ENCODE measurements around the gene TMEM151B.
A peak's percentile ranks its signal among the peaks of the same experiment; 100 is the strongest.
"Not testable (repeated sequence)": the region's sequence is repeated elsewhere in the genome, so short reads cannot be mapped to it uniquely, and the experiment has no call there.

The TMEM151B gene

DNA sequence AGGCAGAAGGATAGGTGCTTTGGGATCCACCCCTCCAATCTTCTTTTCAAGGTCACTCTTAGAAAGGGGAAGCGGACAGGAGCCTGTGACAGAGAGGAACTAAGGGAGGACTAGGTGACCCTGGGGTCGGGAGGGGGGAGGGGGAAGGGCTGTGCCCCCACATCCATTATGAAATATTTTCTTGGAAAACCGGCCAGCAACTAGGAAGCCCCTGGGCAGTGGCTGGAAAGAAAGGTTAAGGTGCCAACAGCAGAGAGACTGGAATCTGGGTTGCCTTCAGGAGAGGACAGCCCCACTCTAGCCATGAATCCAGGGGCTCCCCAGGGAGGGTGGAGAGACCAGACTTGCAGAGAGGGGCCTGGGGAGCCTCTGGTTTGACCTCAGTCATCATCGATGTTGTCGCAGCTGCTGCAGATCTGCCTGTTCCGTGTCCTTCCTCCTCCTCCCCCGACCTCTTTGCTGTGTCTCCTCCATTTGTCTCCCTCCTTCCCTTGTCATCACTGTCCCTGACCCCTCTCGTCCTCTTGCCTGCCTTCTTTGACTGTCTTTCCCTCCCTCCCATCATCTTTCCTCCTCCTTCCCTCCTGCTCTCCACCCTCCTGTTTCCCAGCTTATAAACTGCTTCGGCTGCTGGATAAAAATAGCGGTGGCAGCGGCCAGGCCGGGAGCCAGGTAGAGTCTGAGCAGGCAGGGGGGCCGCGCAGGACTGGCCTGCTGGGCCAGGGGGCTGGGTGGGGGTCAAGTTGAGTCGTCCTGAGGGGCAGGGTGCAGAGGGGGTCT is 43.7 kb upstream of the TMEM151B start:
- no peaks in the 10 kb centered on the region for H3K27me3 ChIP-seq (ENCODE audit: low read depth, low read length)
- H3K4me3 ChIP-seq (ENCODE audit: low read depth in 1 of 2, low read length in 2 of 2): peak overlapping the region in 1 of 2 donors; percentile 32
- peak overlapping the region; percentile 40 for H3K27ac ChIP-seq (ENCODE audit: low read length)
- H3K9me3 ChIP-seq (ENCODE audit: control insufficient read depth in 1 of 2, low read length in 2 of 2): no peaks in the 10 kb centered on the region
- peaks cover 3 to 16% of the 10 kb centered on the region in 2 donors for H3K36me3 ChIP-seq (ENCODE audit: control insufficient read depth in 1 of 2, insufficient read depth in 2 of 2, low read length in 2 of 2)
- peaks cover 23 to 91% of the 10 kb centered on the region in 2 donors for H3K4me1 ChIP-seq (ENCODE audit: control insufficient read depth in 1 of 2, insufficient read depth in 2 of 2, low read length in 2 of 2)

DNA sequence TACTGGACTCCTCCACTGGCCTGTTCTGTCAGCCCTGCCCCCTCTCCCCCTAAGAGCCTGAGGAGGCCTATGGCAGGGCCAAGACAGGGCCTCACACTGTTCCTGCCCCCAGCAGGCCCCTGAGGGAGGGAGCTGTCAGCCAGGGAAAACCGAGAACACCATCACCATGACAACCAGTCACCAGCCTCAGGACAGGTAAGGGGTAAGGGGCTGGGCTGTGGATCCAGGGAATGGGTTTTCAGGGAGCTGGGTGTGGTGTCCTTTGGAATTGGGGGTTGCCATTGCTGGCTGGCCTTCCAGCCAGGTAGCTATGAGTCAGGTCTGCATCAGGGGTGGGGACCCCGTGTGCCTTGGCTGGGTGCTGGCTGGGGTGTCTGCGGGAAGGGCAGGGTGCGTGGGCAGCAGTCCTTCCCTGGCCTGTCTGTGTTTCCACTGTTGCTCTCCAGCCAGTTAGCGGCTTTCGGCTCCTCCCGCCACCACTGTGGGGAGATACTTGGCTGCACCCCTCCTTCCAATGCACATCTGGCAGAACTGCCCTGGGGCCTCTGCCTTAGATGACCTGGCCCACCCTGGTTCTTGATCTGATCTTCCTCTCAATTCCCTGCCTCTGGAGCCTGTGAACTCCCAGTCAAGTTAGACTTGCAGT is 43.0 kb upstream of the TMEM151B start:
- peaks cover 19 to 91% of the 10 kb centered on the region in 2 donors for H3K4me1 ChIP-seq (ENCODE audit: control insufficient read depth in 1 of 2, insufficient read depth in 2 of 2, low read length in 2 of 2)
- peak overlapping the region in 1 of 2 donors; percentile 32 for H3K4me3 ChIP-seq (ENCODE audit: low read depth in 1 of 2, low read length in 2 of 2)
- H3K27ac ChIP-seq (ENCODE audit: low read length): peak overlapping the region; percentile 4
- H3K36me3 ChIP-seq (ENCODE audit: control insufficient read depth in 1 of 2, insufficient read depth in 2 of 2, low read length in 2 of 2): peaks cover 6 to 16% of the 10 kb centered on the region in 2 donors
- H3K9me3 ChIP-seq (ENCODE audit: control insufficient read depth in 1 of 2, low read length in 2 of 2): no peaks in the 10 kb centered on the region
- H3K27me3 ChIP-seq (ENCODE audit: low read depth, low read length): no peaks in the 10 kb centered on the region

DNA sequence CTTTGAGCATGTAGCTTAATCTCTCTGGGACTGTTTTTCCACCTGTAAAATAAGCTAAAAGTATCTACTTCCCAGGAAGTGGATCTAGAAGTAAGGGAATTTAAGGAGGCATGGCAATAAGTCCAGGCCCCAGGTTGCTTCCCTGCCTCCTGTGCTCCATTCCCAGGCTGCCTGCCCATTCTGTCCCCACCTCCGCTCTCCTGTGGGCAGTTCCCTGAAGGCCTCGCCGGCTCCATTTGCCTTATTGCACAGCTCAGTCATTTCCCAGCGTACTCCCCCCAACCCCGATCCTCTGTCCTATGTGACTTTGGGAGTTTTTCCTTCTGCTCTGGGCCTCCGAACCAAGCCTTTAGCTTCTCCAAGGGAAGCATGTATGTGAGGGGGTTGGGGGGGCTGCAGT is 42.2 kb upstream of the TMEM151B start:
- Histone ChIP-seq H3K9me3 (ENCODE audit: control insufficient read depth in 1 of 2, low read length in 2 of 2) (no peaks in the 10 kb centered on the region), H3K27ac (ENCODE audit: low read length) (peak overlapping the region; percentile 4), H3K36me3 (ENCODE audit: control insufficient read depth in 1 of 2, insufficient read depth in 2 of 2, low read length in 2 of 2) (peaks cover 7 to 21% of the 10 kb centered on the region in 2 donors), H3K4me1 (ENCODE audit: control insufficient read depth in 1 of 2, insufficient read depth in 2 of 2, low read length in 2 of 2) (peaks cover 12 to 90% of the 10 kb centered on the region in 2 donors), H3K27me3 (ENCODE audit: low read depth, low read length) (no peaks in the 10 kb centered on the region), H3K4me3 (ENCODE audit: low read depth in 1 of 2, low read length in 2 of 2) (peak overlapping the region in 1 of 2 donors; percentile 32)

DNA sequence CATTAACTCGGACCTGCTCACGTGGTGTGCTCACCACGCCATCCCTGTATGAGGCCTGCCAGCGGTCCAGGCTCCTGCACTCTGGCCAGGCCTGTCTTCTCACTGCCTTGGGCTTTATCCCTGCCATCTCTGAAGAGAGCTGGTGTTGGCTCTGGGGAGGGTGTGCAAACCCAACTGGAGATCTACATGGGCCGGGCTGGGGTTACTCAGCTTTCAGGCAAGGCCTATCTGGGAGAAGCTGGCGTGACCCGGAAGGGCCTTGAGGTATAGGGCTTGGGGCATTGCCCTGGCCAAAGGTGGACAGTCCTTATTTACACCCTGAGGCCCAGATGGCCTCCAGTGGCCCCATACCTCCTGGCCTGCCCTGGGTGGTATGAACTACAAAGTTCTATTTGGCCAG is 41.8 kb upstream of the TMEM151B start:
- no peaks in the 10 kb centered on the region for H3K27me3 ChIP-seq (ENCODE audit: low read depth, low read length)
- peaks cover 14 to 94% of the 10 kb centered on the region in 2 donors for H3K4me1 ChIP-seq (ENCODE audit: control insufficient read depth in 1 of 2, insufficient read depth in 2 of 2, low read length in 2 of 2)
- peaks cover 7 to 21% of the 10 kb centered on the region in 2 donors for H3K36me3 ChIP-seq (ENCODE audit: control insufficient read depth in 1 of 2, insufficient read depth in 2 of 2, low read length in 2 of 2)
- H3K27ac ChIP-seq (ENCODE audit: low read length): peak overlapping the region; percentile 31
- peak overlapping the region in 1 of 2 donors; percentile 32 for H3K4me3 ChIP-seq (ENCODE audit: low read depth in 1 of 2, low read length in 2 of 2)
- H3K9me3 ChIP-seq (ENCODE audit: control insufficient read depth in 1 of 2, low read length in 2 of 2): no peaks in the 10 kb centered on the region

DNA sequence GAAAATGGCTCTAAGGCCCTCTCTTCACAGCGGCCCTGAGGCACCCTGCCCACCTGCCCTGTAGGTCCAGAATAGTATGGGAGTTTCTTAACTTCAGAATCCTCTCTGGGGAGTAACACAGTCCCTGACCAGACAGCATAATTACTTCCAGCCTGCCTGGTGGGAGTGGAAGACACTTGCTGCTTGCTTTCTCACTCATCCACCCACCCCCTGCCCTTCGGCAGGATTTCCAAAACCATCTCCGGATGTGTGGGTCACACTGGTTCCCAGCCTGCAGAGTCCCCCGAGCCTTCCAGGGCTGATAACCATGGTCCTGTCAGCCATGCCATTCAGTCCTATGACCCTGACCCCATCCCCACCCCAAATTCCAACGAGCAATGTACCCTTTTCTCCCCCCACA is 41.4 kb upstream of the TMEM151B start:
- H3K36me3 ChIP-seq (ENCODE audit: control insufficient read depth in 1 of 2, insufficient read depth in 2 of 2, low read length in 2 of 2): peaks cover 7 to 21% of the 10 kb centered on the region in 2 donors
- peak overlapping the region; percentile 31 for H3K27ac ChIP-seq (ENCODE audit: low read length)
- no peaks in the 10 kb centered on the region for H3K27me3 ChIP-seq (ENCODE audit: low read depth, low read length)
- H3K4me3 ChIP-seq (ENCODE audit: low read depth in 1 of 2, low read length in 2 of 2): peak overlapping the region in 1 of 2 donors; percentile 32
- peaks cover 18 to 97% of the 10 kb centered on the region in 2 donors for H3K4me1 ChIP-seq (ENCODE audit: control insufficient read depth in 1 of 2, insufficient read depth in 2 of 2, low read length in 2 of 2)
- no peaks in the 10 kb centered on the region for H3K9me3 ChIP-seq (ENCODE audit: control insufficient read depth in 1 of 2, low read length in 2 of 2)

DNA sequence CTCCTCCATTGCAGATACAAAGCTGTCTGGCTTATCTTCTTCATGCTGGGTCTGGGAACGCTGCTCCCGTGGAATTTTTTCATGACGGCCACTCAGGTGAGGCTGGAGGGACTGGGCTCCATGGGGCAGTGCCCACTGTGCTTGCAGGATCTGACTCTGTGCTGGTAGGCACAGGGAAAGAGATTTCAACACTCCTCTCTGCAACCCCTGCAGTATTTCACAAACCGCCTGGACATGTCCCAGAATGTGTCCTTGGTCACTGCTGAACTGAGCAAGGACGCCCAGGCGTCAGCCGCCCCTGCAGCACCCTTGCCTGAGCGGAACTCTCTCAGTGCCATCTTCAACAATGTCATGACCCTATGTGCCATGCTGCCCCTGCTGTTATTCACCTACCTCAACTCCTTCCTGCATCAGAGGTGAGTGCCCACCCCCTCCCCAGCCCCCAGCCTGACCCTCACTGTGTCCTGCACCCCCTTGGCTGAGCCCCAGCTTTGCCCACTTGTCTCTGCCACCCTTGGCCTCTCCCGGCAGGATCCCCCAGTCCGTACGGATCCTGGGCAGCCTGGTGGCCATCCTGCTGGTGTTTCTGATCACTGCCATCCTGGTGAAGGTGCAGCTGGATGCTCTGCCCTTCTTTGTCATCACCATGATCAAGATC is 40.7 kb upstream of the TMEM151B start:
- no peak overlapping the region for H3K4me3 ChIP-seq (ENCODE audit: low read depth in 1 of 2, low read length in 2 of 2)
- H3K9me3 ChIP-seq (ENCODE audit: control insufficient read depth in 1 of 2, low read length in 2 of 2): no peaks in the 10 kb centered on the region
- H3K4me1 ChIP-seq (ENCODE audit: control insufficient read depth in 1 of 2, insufficient read depth in 2 of 2, low read length in 2 of 2): peaks cover 18 to 97% of the 10 kb centered on the region in 2 donors
- H3K27me3 ChIP-seq (ENCODE audit: low read depth, low read length): no peaks in the 10 kb centered on the region
- H3K27ac ChIP-seq (ENCODE audit: low read length): no peak overlapping the region
- H3K36me3 ChIP-seq (ENCODE audit: control insufficient read depth in 1 of 2, insufficient read depth in 2 of 2, low read length in 2 of 2): peaks cover 7 to 21% of the 10 kb centered on the region in 2 donors

DNA sequence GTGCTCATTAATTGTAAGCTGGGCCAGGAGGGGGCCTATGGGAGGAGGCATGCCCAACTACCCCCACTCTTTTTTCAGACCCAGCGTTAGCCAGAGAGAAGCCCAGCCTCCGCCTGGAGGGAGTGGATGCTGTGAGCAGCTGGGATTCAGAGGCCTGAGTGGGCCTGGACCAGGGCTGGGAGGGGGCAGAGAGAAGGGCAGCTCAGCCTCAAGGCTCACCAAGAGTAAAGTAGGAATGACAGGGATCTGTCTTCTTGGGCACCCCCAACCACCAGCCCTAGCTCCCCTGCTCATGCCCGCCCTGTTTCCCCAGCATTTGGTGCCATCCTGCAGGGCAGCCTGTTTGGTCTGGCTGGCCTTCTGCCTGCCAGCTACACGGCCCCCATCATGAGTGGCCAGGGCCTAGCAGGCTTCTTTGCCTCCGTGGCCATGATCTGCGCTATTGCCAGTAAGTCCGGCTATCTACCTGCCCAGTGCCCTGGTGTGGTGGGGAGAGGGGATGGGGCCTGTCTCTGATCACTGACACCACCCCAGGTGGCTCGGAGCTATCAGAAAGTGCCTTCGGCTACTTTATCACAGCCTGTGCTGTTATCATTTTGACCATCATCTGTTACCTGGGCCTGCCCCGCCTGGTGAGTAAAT is 40.1 kb upstream of the TMEM151B start:
- peaks cover 7 to 21% of the 10 kb centered on the region in 2 donors for H3K36me3 ChIP-seq (ENCODE audit: control insufficient read depth in 1 of 2, insufficient read depth in 2 of 2, low read length in 2 of 2)

DNA sequence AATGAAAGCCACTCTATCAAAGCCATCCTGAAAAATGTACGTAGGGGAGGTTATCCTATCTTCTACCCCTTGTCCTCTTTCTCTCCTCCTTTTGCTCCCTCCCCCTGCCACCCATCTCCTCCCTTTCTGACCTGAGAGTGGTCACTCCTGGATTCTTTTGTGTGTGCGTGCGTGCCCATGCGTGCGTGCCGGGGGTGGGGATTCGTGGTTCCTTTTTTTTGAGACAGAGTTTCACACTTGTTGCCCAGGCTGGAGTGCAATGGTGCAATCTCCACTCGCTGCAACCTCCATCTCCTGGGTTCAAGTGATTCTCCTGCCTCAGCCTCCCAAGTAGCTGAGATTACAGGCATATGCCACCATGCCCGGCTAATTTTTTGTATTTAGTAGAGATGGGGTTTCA is 38.8 kb upstream of the TMEM151B start:
- Histone ChIP-seq H3K27ac (ENCODE audit: low read length) (peak overlapping the region; percentile 49), H3K36me3 (ENCODE audit: control insufficient read depth in 1 of 2, insufficient read depth in 2 of 2, low read length in 2 of 2) (peaks cover 7 to 21% of the 10 kb centered on the region in 2 donors), H3K4me1 (ENCODE audit: control insufficient read depth in 1 of 2, insufficient read depth in 2 of 2, low read length in 2 of 2) (peaks cover 21 to 97% of the 10 kb centered on the region in 2 donors)

More for the DNA sequence above, 40.1 kb upstream of the TMEM151B start:
- Histone ChIP-seq H3K27me3 (ENCODE audit: low read depth, low read length) (no peaks in the 10 kb centered on the region), H3K4me1 (ENCODE audit: control insufficient read depth in 1 of 2, insufficient read depth in 2 of 2, low read length in 2 of 2) (peaks cover 21 to 97% of the 10 kb centered on the region in 2 donors), H3K9me3 (ENCODE audit: control insufficient read depth in 1 of 2, low read length in 2 of 2) (no peaks in the 10 kb centered on the region), H3K4me3 (ENCODE audit: low read depth in 1 of 2, low read length in 2 of 2) (no peak overlapping the region), H3K27ac (ENCODE audit: low read length) (peak overlapping the region; percentile 49)

DNA sequence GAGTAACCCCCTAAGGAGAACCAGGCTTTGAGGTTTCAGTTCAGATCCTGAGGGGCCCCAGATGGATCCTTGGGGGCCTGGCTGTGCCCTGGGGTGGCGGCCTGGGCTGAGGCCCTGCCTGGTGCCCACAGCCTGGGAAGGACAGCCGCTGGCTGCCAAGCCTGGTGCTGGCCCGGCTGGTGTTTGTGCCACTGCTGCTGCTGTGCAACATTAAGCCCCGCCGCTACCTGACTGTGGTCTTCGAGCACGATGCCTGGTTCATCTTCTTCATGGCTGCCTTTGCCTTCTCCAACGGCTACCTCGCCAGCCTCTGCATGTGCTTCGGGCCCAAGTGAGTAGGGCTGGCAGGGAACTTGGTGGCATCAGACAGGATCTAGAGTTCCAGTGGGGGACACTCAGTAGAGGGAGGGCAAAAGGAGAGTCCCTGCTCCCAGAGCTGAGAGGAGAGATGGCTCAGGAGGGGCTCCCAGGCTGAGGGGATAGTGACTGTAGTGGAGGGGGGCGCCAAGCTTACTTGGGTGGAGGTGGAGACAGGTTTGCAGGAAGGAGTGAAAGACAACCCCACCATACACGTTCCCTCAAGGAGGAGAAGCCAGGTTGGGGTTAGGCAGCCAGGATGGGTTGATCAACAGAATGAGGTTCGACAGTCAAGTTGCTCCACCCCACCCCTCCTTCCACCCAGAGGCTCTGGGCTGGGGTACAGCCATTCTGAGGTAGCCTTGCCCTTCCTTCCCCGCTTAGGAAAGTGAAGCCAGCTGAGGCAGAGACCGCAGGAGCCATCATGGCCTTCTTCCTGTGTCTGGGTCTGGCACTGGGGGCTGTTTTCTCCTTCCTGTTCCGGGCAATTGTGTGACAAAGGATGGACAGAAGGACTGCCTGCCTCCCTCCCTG is 37.3 kb upstream of the TMEM151B start:
- Histone ChIP-seq H3K4me1 (ENCODE audit: control insufficient read depth in 1 of 2, insufficient read depth in 2 of 2, low read length in 2 of 2) (peaks cover 21 to 89% of the 10 kb centered on the region in 2 donors), H3K27me3 (ENCODE audit: low read depth, low read length) (no peaks in the 10 kb centered on the region), H3K4me3 (ENCODE audit: low read depth in 1 of 2, low read length in 2 of 2) (no peak overlapping the region), H3K36me3 (ENCODE audit: control insufficient read depth in 1 of 2, insufficient read depth in 2 of 2, low read length in 2 of 2) (peaks cover 7 to 21% of the 10 kb centered on the region in 2 donors), H3K27ac (ENCODE audit: low read length) (peak overlapping the region; percentile 75), H3K9me3 (ENCODE audit: control insufficient read depth in 1 of 2, low read length in 2 of 2) (no peaks in the 10 kb centered on the region)

More for the DNA sequence above, 38.8 kb upstream of the TMEM151B start:
- H3K9me3 ChIP-seq (ENCODE audit: control insufficient read depth in 1 of 2, low read length in 2 of 2); H3K4me3 ChIP-seq (ENCODE audit: low read depth in 1 of 2, low read length in 2 of 2); H3K27me3 ChIP-seq (ENCODE audit: low read depth, low read length): not testable (repeated sequence)

DNA sequence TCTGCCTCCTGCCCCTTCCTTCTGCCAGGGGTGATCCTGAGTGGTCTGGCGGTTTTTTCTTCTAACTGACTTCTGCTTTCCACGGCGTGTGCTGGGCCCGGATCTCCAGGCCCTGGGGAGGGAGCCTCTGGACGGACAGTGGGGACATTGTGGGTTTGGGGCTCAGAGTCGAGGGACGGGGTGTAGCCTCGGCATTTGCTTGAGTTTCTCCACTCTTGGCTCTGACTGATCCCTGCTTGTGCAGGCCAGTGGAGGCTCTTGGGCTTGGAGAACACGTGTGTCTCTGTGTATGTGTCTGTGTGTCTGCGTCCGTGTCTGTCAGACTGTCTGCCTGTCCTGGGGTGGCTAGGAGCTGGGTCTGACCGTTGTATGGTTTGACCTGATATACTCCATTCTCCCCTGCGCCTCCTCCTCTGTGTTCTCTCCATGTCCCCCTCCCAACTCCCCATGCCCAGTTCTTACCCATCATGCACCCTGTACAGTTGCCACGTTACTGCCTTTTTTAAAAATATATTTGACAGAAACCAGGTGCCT is 36.6 kb upstream of the TMEM151B start:
- Histone ChIP-seq H3K36me3 (ENCODE audit: control insufficient read depth in 1 of 2, insufficient read depth in 2 of 2, low read length in 2 of 2) (peaks cover 7 to 21% of the 10 kb centered on the region in 2 donors), H3K27me3 (ENCODE audit: low read depth, low read length) (no peaks in the 10 kb centered on the region), H3K4me1 (ENCODE audit: control insufficient read depth in 1 of 2, insufficient read depth in 2 of 2, low read length in 2 of 2) (peaks cover 21 to 82% of the 10 kb centered on the region in 2 donors), H3K9me3 (ENCODE audit: control insufficient read depth in 1 of 2, low read length in 2 of 2) (no peaks in the 10 kb centered on the region), H3K27ac (ENCODE audit: low read length) (peak overlapping the region; percentile 75), H3K4me3 (ENCODE audit: low read depth in 1 of 2, low read length in 2 of 2) (no peak overlapping the region)

Measured in muscle layer of duodenum (tissue), 2 donors.